Endometrial microvascular endothelial cells (primary cell): ENCODE data around the gene KRTAP4-12. TPM values are rescaled to one million over a fixed set of nuclear protein-coding genes. Genes with fewer than 3 reads are reported as not detected.
"Not testable (repeated sequence)": the region's sequence is repeated elsewhere in the genome, so short reads cannot be mapped to it uniquely, and the experiment has no call there.

Source experiments
- in situ Hi-C: cut with HindIII; loops from 2 replicates; pipeline ENCODE4 v1.10.0; 2017; ENCODE audit warnings: low sequenced_read_pairs, low pct_unique_long_range_greater_than_20kb; ENCODE audit errors: inconsistent ontology term
- total RNA-seq: library from RNA; depleted of rRNA; stranded (reverse); fragments of >200 nt; gene quantifications from one replicate; pipeline ENCODE4 v1.2.3, GENCODE V29; 2015; ENCODE audit errors: inconsistent ontology term

The KRTAP4-12 gene
- total RNA-seq, 1 donor from 2014 or later, result not detected

DNA sequence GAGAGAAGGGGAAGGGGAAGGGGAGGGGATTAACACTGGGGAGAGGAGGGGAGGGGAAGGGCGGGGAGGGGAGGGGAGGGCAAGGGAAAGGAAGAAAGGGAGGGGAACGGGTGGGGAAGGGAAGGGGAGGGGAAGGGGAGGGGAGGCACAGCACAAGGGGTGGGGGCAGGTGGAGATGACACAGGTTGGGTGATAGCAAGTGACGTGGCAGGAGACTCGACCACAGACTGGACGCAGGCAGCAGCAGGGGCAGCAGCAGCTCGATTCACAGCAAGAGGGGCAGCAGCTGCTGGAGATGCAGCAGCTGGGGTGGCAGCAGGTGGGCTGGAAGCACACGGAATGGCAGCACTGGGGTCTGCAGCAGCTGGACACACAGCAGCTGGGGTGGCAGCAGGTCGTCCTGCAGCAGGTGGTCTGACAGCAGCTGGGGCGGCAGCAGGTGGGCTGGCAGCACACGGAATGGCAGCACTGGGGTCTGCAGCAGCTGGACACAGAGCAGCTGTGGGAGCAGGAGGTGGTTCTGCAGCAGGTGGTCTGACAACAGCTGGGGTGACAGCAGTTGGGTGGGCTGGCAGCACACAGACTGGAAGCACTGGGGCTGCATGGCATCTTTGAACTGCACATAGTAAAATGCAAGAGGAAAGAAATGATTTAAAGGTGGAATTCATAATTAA lies 22.3 kb downstream of the KRTAP4-12 start, which contains the start of gene KRTAP4-16:
Gene KRTAP4-16, minus strand, starts transcription at position 624 of the 674 bp plus-strand sequence. Its CDS starts 0 bp downstream, at position 624.
- in situ Hi-C loops, result no loop called here

DNA sequence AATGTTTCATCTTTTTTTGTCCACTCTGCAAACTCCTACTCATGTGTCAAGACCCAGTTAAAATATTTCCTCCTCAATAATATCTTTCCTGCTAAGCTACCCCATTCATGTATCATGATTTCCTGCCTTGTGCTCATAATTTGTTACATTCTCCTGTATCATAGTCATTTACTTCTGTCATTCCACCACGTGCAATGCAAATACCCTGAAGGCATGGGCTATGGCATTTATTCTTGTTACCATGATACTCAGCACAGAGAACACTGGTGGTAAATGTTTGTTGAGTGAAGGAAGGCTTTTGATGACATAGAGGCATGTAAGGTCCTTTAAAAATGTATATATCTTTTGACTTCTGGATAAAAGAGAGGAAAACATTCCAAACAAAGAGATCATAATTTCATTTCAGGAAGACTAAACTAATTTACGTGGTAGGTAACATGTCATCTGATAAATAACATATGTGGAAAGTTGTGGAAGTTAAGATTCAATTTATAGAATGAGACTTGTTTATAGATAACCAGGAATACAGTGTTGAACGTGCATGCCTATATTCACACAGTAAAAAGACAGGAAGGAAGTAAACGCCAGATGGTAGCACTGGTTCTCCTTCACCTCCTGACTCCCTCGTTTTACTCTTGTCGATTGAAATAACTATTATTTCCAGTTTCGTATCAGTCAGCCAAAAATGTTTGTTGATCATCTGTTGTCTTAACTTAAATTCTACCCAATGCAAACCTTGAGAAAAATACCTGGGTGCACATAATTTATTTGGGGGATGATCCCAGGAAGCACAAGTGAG lies 24.1 kb downstream of the KRTAP4-12 start:
- in situ Hi-C loops, result not testable (repeated sequence)

DNA sequence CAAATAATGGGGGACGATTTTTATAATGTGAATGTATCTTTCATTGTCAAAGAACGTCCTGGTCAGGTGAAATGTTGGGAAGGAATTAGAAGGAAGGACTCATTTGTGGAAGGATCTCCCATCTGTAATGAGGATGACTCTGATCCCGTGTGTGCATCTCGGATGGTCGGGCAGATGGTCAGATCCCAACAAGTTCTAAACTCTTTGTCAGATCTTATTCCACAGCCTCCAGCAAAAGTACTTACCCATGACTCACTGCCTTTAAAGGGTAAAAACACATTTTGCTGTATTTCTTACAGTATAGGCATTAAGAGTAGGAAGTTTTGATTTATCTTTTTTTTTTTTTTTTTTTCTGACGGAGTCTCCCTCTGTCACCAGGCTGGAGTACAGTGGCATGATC lies 25.5 kb downstream of the KRTAP4-12 start:
- in situ Hi-C loops, result no loop called here

DNA sequence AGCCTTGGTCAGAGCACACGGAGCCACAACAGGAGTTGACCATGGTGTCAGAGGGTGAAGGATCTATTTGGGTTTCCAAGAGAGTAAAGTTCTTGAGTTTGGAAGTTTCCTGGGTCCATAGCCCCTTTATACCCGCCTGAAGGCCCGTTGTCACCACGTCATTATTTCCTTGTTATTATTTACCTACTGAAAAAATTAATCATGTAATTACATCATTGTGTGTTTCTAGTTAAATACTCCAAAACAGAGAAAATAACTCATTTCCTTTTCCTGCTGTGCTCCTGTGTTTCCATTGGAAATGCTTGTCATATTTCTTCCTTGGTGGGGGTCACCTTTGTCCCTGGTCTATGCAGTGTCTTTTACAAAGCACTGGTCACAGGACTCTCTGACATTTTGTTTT lies 25.9 kb downstream of the KRTAP4-12 start, which contains the start of gene KRTAP4-8:
Gene KRTAP4-8, minus strand, starts transcription at position 101 of the 400 bp plus-strand sequence. Its CDS starts 58 bp downstream, at position 43.
- in situ Hi-C loops, result no loop called here

DNA sequence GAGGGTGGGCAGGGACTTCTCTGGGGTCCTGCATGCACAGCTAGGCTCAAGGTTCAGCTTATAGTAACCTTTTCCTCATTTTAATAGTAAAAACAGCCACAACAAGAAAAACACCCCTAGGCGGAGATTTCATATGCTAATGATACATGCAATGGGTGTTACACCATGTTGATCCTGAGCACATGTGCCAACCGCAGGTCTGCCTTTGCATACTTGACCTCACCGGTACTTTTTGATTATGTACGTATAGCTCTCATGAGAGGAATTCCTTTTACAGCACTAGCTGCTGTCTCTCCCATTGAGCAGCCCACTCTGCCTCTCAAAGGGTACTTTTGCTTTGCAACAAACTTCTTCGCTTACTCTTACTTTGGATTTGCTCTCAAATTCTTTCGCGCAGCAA lies 27.9 kb downstream of the KRTAP4-12 start:
- in situ Hi-C loops, result no loop called here

DNA sequence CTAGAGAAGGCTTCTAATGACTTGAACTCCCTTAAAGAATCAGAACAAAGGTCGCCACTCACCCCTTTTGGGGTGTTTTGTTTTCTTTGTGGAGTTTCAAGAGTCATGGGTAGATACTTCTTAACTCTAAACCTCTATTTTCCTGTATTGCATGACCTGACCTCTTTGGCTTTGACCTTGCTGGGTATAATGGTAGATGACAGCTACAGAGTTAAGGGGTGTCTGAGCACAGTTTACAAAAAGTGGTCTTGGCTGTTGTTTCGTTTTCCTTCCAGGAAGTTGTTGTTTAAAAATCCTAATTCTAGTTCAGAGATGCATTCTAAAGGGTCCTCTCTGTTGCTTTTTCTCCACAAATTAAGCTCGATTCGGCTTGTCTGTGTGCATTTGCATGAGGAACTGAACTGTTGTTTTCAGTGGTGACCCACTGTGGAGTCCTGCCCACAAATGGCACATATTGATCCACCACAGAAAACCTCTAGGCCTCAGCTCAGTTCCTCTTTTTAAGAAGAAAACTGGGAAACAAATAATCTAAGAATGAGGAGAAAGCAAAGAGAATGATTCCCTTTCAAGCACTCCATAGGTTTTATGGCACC lies 35.1 kb downstream of the KRTAP4-12 start:
- in situ Hi-C loops, result not testable (repeated sequence)

DNA sequence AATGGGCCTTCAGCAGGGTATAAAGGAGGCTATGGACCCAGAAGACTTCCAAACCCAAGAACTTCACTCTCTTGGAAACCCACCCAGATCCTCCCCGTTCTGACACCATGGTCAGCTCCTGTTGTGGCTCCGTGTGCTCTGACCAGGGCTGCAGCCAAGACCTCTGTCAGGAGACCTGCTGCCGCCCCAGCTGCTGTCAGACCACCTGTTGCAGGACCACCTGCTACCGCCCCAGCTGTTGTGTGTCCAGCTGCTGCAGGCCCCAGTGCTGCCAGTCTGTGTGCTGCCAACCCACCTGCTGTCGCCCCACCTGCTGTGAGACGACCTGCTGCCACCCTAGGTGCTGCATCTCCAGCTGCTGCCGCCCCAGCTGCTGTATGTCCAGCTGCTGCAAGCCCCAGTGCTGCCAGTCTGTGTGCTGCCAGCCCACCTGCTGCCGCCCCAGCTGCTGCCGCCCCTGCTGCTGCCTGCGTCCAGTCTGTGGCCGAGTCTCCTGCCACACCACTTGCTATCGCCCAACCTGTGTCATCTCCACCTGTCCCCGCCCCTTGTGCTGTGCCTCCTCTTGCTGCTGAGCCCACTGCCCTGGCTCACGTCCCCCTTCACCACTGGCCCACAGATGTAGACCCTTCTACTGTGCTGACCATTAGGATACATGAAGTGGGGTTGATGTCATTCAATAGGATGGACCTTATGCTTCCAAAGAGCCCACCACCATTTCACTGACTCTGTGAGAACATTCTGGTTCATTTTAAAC lies 39.7 kb downstream of the KRTAP4-12 start, which contains the start of gene KRTAP4-7:
Gene KRTAP4-7, plus strand, starts transcription at position 51 of the 757 bp plus-strand sequence. Its CDS starts 57 bp downstream, at position 108.
- in situ Hi-C loops, result not testable (repeated sequence)

DNA sequence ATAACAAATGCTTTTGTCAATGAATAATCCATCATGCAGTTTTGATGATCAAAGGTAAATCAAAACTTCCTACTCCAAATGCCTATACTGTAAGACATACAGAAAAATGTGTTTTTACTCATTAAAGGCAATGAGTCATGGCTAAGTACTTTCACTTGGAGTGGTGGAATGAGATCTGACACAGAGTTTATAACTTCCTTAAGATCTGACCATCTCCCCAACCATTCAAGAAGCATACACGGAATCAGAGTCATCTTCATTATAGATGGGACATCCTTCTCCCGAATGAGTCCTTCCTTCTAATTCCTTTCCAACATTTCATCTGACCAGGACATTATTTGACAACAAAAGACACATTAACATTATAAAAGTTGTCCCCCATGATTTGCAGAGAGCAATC lies 40.6 kb downstream of the KRTAP4-12 start:
- in situ Hi-C loops, result not testable (repeated sequence)

DNA sequence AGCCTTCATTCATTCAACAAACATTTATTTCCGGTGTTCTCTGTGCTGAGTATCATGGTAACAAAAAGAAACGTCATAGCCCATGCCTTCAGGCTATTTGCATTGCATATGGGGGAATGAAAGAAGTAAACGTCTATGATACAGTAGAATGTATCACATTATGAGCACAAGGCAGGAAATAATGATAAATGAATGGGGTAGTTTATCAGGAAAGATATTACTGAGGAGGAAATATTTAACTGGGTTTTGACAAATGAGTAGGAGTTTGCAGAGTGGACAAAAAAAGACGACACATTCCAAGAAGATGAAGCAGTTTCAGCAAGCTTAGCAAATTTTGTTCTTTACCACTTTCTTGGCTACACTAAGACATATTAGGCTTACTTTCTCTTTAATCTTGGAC lies 41.4 kb downstream of the KRTAP4-12 start:
- in situ Hi-C loops, result no loop called here

DNA sequence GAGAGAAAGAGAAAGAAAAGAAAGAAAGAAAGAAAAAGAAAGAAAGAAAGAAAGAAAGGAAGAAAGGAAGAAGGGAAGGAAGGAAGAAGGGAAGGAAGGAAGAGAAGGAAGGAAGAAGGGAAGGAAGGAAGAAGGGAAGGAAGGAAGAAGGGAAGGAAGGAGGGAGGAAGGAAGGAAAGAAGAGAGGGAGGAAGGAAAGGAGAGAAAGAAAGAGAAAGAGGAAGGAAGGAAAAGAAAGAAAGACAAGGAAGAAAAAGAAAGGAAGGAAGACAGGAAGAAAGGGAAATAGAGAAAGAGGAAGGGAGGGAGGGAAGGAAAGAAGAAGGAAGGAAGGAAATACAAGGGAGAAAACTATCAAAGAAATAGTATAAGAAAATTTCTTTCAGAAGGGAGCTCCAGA lies 47.2 kb downstream of the KRTAP4-12 start:
- in situ Hi-C loops, result no loop called here

DNA sequence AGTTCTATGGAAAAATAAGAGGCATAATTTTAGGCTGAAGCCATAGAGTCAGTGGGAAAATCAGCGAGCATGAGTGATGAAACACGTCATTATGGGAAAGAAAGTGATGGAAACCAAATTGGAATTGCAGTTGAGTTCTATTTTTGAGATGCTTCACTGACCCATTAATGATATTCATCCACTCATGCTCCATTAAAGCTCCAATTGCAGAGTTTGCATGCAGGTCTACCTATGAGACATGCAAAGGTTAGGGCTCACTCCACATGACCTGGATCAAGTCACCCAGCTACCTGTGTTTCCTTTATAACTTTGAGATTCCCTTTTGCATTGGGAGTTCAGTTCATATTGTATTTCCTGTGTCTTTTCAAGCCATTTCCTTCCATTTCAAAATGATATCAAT lies 50.3 kb downstream of the KRTAP4-12 start:
- in situ Hi-C loops, result no loop called here

Other genes with a start within 250 kb of the KRTAP4-12 start
- gene KRT20, start 238.9 kb downstream of the KRTAP4-12 start, total RNA-seq, result not detected
- not detected for gene KRT23, start 186.5 kb downstream of the KRTAP4-12 start, total RNA-seq
- not detected for gene KRT39, start 157.2 kb downstream of the KRTAP4-12 start, total RNA-seq
- not detected for gene KRT40, start 139.9 kb downstream of the KRTAP4-12 start, total RNA-seq
- not detected for gene KRTAP3-3, start 130.0 kb downstream of the KRTAP4-12 start, total RNA-seq
- gene KRTAP3-2, start 124.3 kb downstream of the KRTAP4-12 start, total RNA-seq, result not detected
- gene KRTAP3-1, start 115.1 kb downstream of the KRTAP4-12 start, total RNA-seq, result not detected
- not detected for gene KRTAP1-5, start 97.0 kb downstream of the KRTAP4-12 start, total RNA-seq
- gene KRTAP1-4, start 94.0 kb downstream of the KRTAP4-12 start, total RNA-seq, result not detected
- not detected for gene KRTAP1-3, start 89.3 kb downstream of the KRTAP4-12 start, total RNA-seq
- gene KRTAP1-1, start 82.7 kb downstream of the KRTAP4-12 start, total RNA-seq, result not detected
- not detected for gene KRTAP2-1, start 76.9 kb downstream of the KRTAP4-12 start, total RNA-seq
- gene KRTAP2-2, start 69.0 kb downstream of the KRTAP4-12 start, total RNA-seq, result not detected
- not detected for gene KRTAP2-3, start 64.1 kb downstream of the KRTAP4-12 start, total RNA-seq
- not detected for gene KRTAP2-4, start 58.3 kb downstream of the KRTAP4-12 start, total RNA-seq
- not detected for gene KRTAP4-7, start 40.0 kb downstream of the KRTAP4-12 start, total RNA-seq
- gene KRTAP4-8, start 26.0 kb downstream of the KRTAP4-12 start, total RNA-seq, result not detected
- not detected for gene KRTAP4-16, start 22.0 kb downstream of the KRTAP4-12 start, total RNA-seq
- gene KRTAP4-9, start 18.8 kb downstream of the KRTAP4-12 start, total RNA-seq, result not detected
- gene KRTAP4-11, start 5.8 kb downstream of the KRTAP4-12 start, total RNA-seq, result not detected
- gene KRTAP4-6, start 16.4 kb upstream of the KRTAP4-12 start, total RNA-seq, result not detected
- gene KRTAP4-5, start 25.6 kb upstream of the KRTAP4-12 start, total RNA-seq, result not detected
- not detected for gene KRTAP4-4, start 36.6 kb upstream of the KRTAP4-12 start, total RNA-seq
- not detected for gene KRTAP4-3, start 44.0 kb upstream of the KRTAP4-12 start, total RNA-seq
- gene KRTAP4-2, start 54.0 kb upstream of the KRTAP4-12 start, total RNA-seq, result not detected
- not detected for gene KRTAP4-1, start 60.7 kb upstream of the KRTAP4-12 start, total RNA-seq
- gene KRTAP9-1, start 65.7 kb upstream of the KRTAP4-12 start, total RNA-seq, result not detected
- not detected for gene KRTAP9-2, start 102.5 kb upstream of the KRTAP4-12 start, total RNA-seq
- not detected for gene KRTAP9-3, start 108.3 kb upstream of the KRTAP4-12 start, total RNA-seq
- gene KRTAP9-8, start 113.8 kb upstream of the KRTAP4-12 start, total RNA-seq, result not detected
- gene KRTAP9-4, start 125.5 kb upstream of the KRTAP4-12 start, total RNA-seq, result not detected
- not detected for gene KRTAP9-9, start 131.2 kb upstream of the KRTAP4-12 start, total RNA-seq
- gene KRTAP9-6, start 141.2 kb upstream of the KRTAP4-12 start, total RNA-seq, result not detected
- gene KRTAP9-7, start 151.5 kb upstream of the KRTAP4-12 start, total RNA-seq, result not detected
- gene KRTAP29-1, start 178.7 kb upstream of the KRTAP4-12 start, total RNA-seq, result not detected
- not detected for gene KRTAP16-1, start 185.1 kb upstream of the KRTAP4-12 start, total RNA-seq
- gene KRTAP17-1, start 191.5 kb upstream of the KRTAP4-12 start, total RNA-seq, result not detected
- not detected for gene KRT33A, start 226.6 kb upstream of the KRTAP4-12 start, total RNA-seq
- gene KRT33B, start 245.6 kb upstream of the KRTAP4-12 start, total RNA-seq, result not detected